Muscle of leg (tissue), 16 donors: Measurements from ENCODE around the gene ATP5PO. TPM values are rescaled to one million over a fixed set of nuclear protein-coding genes. Genes with fewer than 3 reads are reported as not detected.

Source experiments
- DNase-seq: peaks from one replicate; pipeline ENCODE4 v3.0.0; 2013
- H3K27ac ChIP-seq: one replicate; pipeline ENCODE4 v1.5.1; 2013; ENCODE audit warnings: mild to moderate bottlenecking, low read length, control low read depth
- H3K27me3 ChIP-seq: one replicate; pipeline ENCODE4 v1.6.1; 2013; ENCODE audit warnings: low read length; ENCODE audit not compliant: control insufficient read depth, insufficient read depth
- H3K36me3 ChIP-seq: one replicate; pipeline ENCODE4 v1.6.1; 2013; ENCODE audit warnings: low read length; ENCODE audit not compliant: control insufficient read depth, insufficient read depth
- H3K4me1 ChIP-seq: one replicate; pipeline ENCODE4 v1.6.1; 2013; ENCODE audit warnings: low read length; ENCODE audit not compliant: control insufficient read depth, insufficient read depth
- H3K4me3 ChIP-seq: one replicate; pipeline ENCODE4 v1.5.1; 2013; ENCODE audit warnings: low read length, control low read depth
- H3K9me3 ChIP-seq: replicated peaks from 2 replicates; pipeline ENCODE4 v1.6.1; 2013; ENCODE audit warnings: low read depth, low read length; ENCODE audit not compliant: control insufficient read depth
- WGBS: methylation state at CpG from one replicate; pipeline ENCODE4 v1.1.5; 2013; ENCODE audit warnings: missing lambda C conversion rate; ENCODE audit not compliant: insufficient coverage; 5-methylcytosine and 5-hydroxymethylcytosine counted together
- long read RNA-seq, 11 donors: transcript quantifications; one replicate each; lab custom pipeline, GENCODE V29; 2026
- polyA plus RNA-seq, 8 donors: library from polyadenylated mRNA; unstranded; fragments of 120-200 nt; gene quantifications; one replicate each; pipeline versions ENCODE4 v1.2.1 to v1.2.3, GENCODE V29; 2013; ENCODE audit warnings: inconsistent platforms in 1 of 8, low replicate concordance in 1 of 8; ENCODE audit not compliant: insufficient read length in 8 of 8, insufficient read depth in 1 of 8
- total RNA-seq: library from RNA; stranded (reverse); fragments of 120-200 nt; gene quantifications from one replicate; pipeline ENCODE4 v1.2.4, GENCODE V29; 2013

ATP5PO gene
- total RNA-seq (224 TPM), polyA plus RNA-seq (100 to 1,000 TPM; 265 to 338 (median 296) TPM)
- long read RNA-seq, donor 1, transcript ATP5PO-201 (7 exons, 932 nt) = major isoform, 97 of 118 reads
- long read RNA-seq, donor 1, partial matches to known transcripts = 20 of 118 reads
- long read RNA-seq, donor 1, other reads (novel, unspliced or antisense) = 0 of 118 reads
- long read RNA-seq, donor 2, transcript ATP5PO-201 (7 exons, 932 nt) = major isoform, 22 of 31 reads
- long read RNA-seq, donor 2, partial matches to known transcripts = 9 of 31 reads
- long read RNA-seq, donor 2, other reads (novel, unspliced or antisense) = 0 of 31 reads
- long read RNA-seq, donor 3, transcript ATP5PO-201 (7 exons, 932 nt) = major isoform, 162 of 194 reads
- long read RNA-seq, donor 3, partial matches to known transcripts = 30 of 194 reads
- long read RNA-seq, donor 3, other reads (novel, unspliced or antisense) = 0 of 194 reads
- long read RNA-seq, donor 4, transcript ATP5PO-201 (7 exons, 932 nt) = major isoform, 112 of 138 reads
- long read RNA-seq, donor 4, partial matches to known transcripts = 25 of 138 reads
- long read RNA-seq, donor 4, other reads (novel, unspliced or antisense) = 0 of 138 reads
- long read RNA-seq, donor 5, transcript ATP5PO-209 (4 exons, 586 nt) = minor isoform, 7 of 448 reads
- long read RNA-seq, donor 5, transcript ATP5PO-201 (7 exons, 932 nt) = major isoform, 381 of 448 reads
- long read RNA-seq, donor 5, partial matches to known transcripts = 54 of 448 reads
- long read RNA-seq, donor 5, other reads (novel, unspliced or antisense) = 5 of 448 reads
- long read RNA-seq, donor 6, transcript ATP5PO-201 (7 exons, 932 nt) = major isoform, 368 of 545 reads
- long read RNA-seq, donor 6, transcript ATP5PO-209 (4 exons, 586 nt) = minor isoform, 5 of 545 reads
- long read RNA-seq, donor 6, partial matches to known transcripts = 156 of 545 reads
- long read RNA-seq, donor 6, other reads (novel, unspliced or antisense) = 14 of 545 reads
- long read RNA-seq, donor 7, transcript ATP5PO-201 (7 exons, 932 nt) = major isoform, 253 of 314 reads
- long read RNA-seq, donor 7, transcript ATP5PO-209 (4 exons, 586 nt) = minor isoform, 8 of 314 reads
- long read RNA-seq, donor 7, partial matches to known transcripts = 53 of 314 reads
- long read RNA-seq, donor 7, other reads (novel, unspliced or antisense) = 0 of 314 reads
- long read RNA-seq, donor 8, transcript ATP5PO-201 (7 exons, 932 nt) = major isoform, 166 of 215 reads
- long read RNA-seq, donor 8, partial matches to known transcripts = 46 of 215 reads
- long read RNA-seq, donor 8, other reads (novel, unspliced or antisense) = 0 of 215 reads
- long read RNA-seq, donor 9, transcript ATP5PO-201 (7 exons, 932 nt) = major isoform, 168 of 217 reads
- long read RNA-seq, donor 9, partial matches to known transcripts = 46 of 217 reads
- long read RNA-seq, donor 9, other reads (novel, unspliced or antisense) = 0 of 217 reads
- long read RNA-seq, donor 10, transcript ATP5PO-201 (7 exons, 932 nt) = major isoform, 241 of 316 reads
- long read RNA-seq, donor 10, partial matches to known transcripts = 75 of 316 reads
- long read RNA-seq, donor 10, other reads (novel, unspliced or antisense) = 0 of 316 reads
- long read RNA-seq, donor 11, transcript ATP5PO-201 (7 exons, 932 nt) = major isoform, 192 of 257 reads
- long read RNA-seq, donor 11, partial matches to known transcripts = 62 of 257 reads
- long read RNA-seq, donor 11, other reads (novel, unspliced or antisense) = 0 of 257 reads

GRCh38 chr21:33915368-33916199, at the start of gene ATP5PO:
TSS of gene ATP5PO (minus strand) at chr21:33915804. CDS start at chr21:33915763, 41 bp downstream.
- Histone ChIP-seq H3K27me3 (no peaks in the 10 kb centered on the region), H3K4me1 (peaks cover 12% of the 10 kb centered on the region), H3K4me3 (peak within 1 kb of the TSS; percentile 99), H3K9me3 (no peaks in the 10 kb centered on the region), H3K27ac (peak within 1 kb of the TSS; percentile 80), H3K36me3 (peaks cover 23% of the 10 kb centered on the region)
- WGBS = under 1% methylated on average over 41 of the region's 45 CpGs
- peak; percentile 99 for DNase-seq

- DNase-seq = no peak
- H3K36me3 ChIP-seq = no peaks in the 10 kb centered on the region
- peaks cover 5% of the 10 kb centered on the region for H3K9me3 ChIP-seq
- no peaks in the 10 kb centered on the region for H3K27me3 ChIP-seq
- peaks cover 7% of the 10 kb centered on the region for H3K4me1 ChIP-seq
- H3K4me3 ChIP-seq = no peak overlapping the region
- H3K27ac ChIP-seq = no peak overlapping the region
- 88% methylated on average over 1 of the region's 3 CpGs for WGBS
Observed at GRCh38 chr21:33964706-33965325, 49.2 kb upstream of the ATP5PO start.

- WGBS = 100% methylated on average over 1 of the region's 5 CpGs
- Histone ChIP-seq H3K27me3 (no peaks in the 10 kb centered on the region), H3K4me3 (no peak overlapping the region), H3K27ac (no peak overlapping the region), H3K4me1 (peaks cover 2% of the 10 kb centered on the region), H3K36me3 (no peaks in the 10 kb centered on the region), H3K9me3 (peaks cover 5% of the 10 kb centered on the region)
- no peak for DNase-seq
Observed at GRCh38 chr21:33963848-33964555, 48.4 kb upstream of the ATP5PO start.

- Histone ChIP-seq H3K4me3 (no peak overlapping the region), H3K27me3 (no peaks in the 10 kb centered on the region), H3K4me1 (no peaks in the 10 kb centered on the region), H3K36me3 (no peaks in the 10 kb centered on the region), H3K9me3 (peaks cover 5% of the 10 kb centered on the region), H3K27ac (no peak overlapping the region)
- DNase-seq = no peak
- WGBS = 100% methylated on average over 3 of the region's 6 CpGs
Observed at GRCh38 chr21:33962290-33962689, 46.7 kb upstream of the ATP5PO start.

GRCh38 chr21:33961061-33961460, 45.5 kb upstream of the ATP5PO start:
- Histone ChIP-seq H3K4me1 (no peaks in the 10 kb centered on the region), H3K4me3 (no peak overlapping the region), H3K27me3 (no peaks in the 10 kb centered on the region), H3K36me3 (no peaks in the 10 kb centered on the region), H3K27ac (no peak overlapping the region), H3K9me3 (peaks cover 5% of the 10 kb centered on the region)
- no peak for DNase-seq
- 50% methylated on average over 2 of the region's 6 CpGs for WGBS

- Histone ChIP-seq H3K4me3 (no peak overlapping the region), H3K27ac (no peak overlapping the region), H3K27me3 (no peaks in the 10 kb centered on the region), H3K4me1 (no peaks in the 10 kb centered on the region), H3K9me3 (peaks cover 5% of the 10 kb centered on the region), H3K36me3 (no peaks in the 10 kb centered on the region)
- DNase-seq = no peak
Observed at GRCh38 chr21:33959680-33960079, 44.1 kb upstream of the ATP5PO start.

GRCh38 chr21:33954395-33954794, 38.8 kb upstream of the ATP5PO start:
- WGBS = no CpG with 5 or more reads among the region's 2 CpGs
- Histone ChIP-seq H3K4me3 (no peak overlapping the region), H3K9me3 (no peaks in the 10 kb centered on the region), H3K36me3 (no peaks in the 10 kb centered on the region), H3K27me3 (no peaks in the 10 kb centered on the region), H3K27ac (no peak overlapping the region), H3K4me1 (no peaks in the 10 kb centered on the region)
- DNase-seq = no peak
